ENCODE results near the gene DNAI1.

DNA sequence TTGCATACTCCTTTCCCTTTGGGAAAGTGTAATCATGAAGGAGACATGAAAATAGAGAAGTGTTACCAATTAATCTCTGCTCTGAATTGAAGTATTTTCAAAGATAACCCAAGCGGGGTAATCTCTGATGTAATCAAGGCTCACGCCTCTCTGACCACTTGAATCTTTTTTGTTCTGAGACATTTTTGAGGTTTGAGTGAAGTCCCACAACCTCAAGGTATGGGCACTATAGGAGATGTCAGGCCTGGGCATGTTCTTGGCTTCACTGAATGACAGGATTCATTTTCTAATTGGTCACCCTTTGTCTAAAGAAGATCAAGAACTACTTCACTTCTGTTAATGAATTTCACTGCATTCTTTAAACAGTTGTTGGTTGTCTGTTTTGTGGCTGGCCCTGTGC lies 40.5 kb downstream of the DNAI1 start:
- no peak for TF ChIP-seq POLR2A (IDR thresholded peaks at IDR 0.05)
- TF ChIP-seq, protein P1, sequence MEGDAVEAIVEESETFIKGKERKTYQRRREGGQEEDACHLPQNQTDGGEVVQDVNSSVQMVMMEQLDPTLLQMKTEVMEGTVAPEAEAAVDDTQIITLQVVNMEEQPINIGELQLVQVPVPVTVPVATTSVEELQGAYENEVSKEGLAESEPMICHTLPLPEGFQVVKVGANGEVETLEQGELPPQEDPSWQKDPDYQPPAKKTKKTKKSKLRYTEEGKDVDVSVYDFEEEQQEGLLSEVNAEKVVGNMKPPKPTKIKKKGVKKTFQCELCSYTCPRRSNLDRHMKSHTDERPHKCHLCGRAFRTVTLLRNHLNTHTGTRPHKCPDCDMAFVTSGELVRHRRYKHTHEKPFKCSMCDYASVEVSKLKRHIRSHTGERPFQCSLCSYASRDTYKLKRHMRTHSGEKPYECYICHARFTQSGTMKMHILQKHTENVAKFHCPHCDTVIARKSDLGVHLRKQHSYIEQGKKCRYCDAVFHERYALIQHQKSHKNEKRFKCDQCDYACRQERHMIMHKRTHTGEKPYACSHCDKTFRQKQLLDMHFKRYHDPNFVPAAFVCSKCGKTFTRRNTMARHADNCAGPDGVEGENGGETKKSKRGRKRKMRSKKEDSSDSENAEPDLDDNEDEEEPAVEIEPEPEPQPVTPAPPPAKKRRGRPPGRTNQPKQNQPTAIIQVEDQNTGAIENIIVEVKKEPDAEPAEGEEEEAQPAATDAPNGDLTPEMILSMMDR (IDR thresholded peaks at IDR 0.05 in 4 of 5, conservative IDR thresholded peaks at IDR 0.05 in 1 of 5): no peak
